Keratinocyte (primary cell): ENCODE measurements around the gene TFAP2E. TPM values are rescaled to one million over a fixed set of nuclear protein-coding genes. Genes with fewer than 3 reads are reported as not detected.

ENCODE experiments used
- DNase-seq: peaks from one replicate; pipeline ENCODE4 v3.0.0-alpha.2; 2011; ENCODE audit warnings: low read depth, missing footprints, low spot score
- FAIRE-seq: peaks from 2 replicates; lab custom pipeline; 2011; peaks lifted over from hg19 to GRCh38; lab: Jason Lieb, UNC
- H2AFZ ChIP-seq: 2 replicates; pipeline ENCODE4 v1.6.0; 2012; ENCODE audit warnings: low read length, control low read depth, inconsistent platforms; ENCODE audit not compliant: control insufficient read depth
- H3K27ac ChIP-seq: 2 replicates; pipeline ENCODE4 v1.5.1; 2011; ENCODE audit warnings: low read length; ENCODE audit not compliant: control insufficient read depth, insufficient read depth
- H3K27me3 ChIP-seq: 3 replicates; pipeline ENCODE4 v1.6.0; 2011; ENCODE audit warnings: low read length; ENCODE audit not compliant: control insufficient read depth, insufficient read depth; ENCODE audit errors: extremely low read depth
- H3K36me3 ChIP-seq, 2 experiments: 2 replicates in 1 of 2; 3 replicates in 1 of 2; pipeline ENCODE4 v1.5.1; 2011; ENCODE audit warnings: low read length in 2 of 2, mild to moderate bottlenecking in 1 of 2; ENCODE audit not compliant: control insufficient read depth in 2 of 2, insufficient read depth in 2 of 2; ENCODE audit errors: extremely low read depth in 1 of 2
- H3K4me1 ChIP-seq: 3 replicates; pipeline ENCODE4 v1.5.1; 2011; ENCODE audit warnings: low read length; ENCODE audit not compliant: control insufficient read depth, insufficient read depth; ENCODE audit errors: extremely low read depth
- H3K4me2 ChIP-seq: 3 replicates; pipeline ENCODE4 v1.6.0; 2011; ENCODE audit warnings: low read depth, low read length; ENCODE audit not compliant: control insufficient read depth, insufficient read depth; ENCODE audit errors: extremely low read depth
- H3K4me3 ChIP-seq, 3 experiments: fragments of 200-600 bp in 1 of 3; sonication (generic) in 1 of 3; 2 replicates in 2 of 3; 3 replicates in 1 of 3; pipeline ENCODE4 v1.5.1; 2011 to 2016; ENCODE audit warnings: low read length in 3 of 3, mild to moderate bottlenecking in 3 of 3, control low read depth in 2 of 3, inconsistent platforms in 1 of 3, low read depth in 1 of 3, mixed read lengths in 1 of 3, mixed run types in 1 of 3, moderate library complexity in 1 of 3; ENCODE audit not compliant: control insufficient read depth in 2 of 3, insufficient read depth in 2 of 3; ENCODE audit errors: extremely low read depth in 1 of 3
- H3K79me2 ChIP-seq: 2 replicates; pipeline ENCODE4 v1.6.0; 2012; ENCODE audit warnings: low read length; ENCODE audit not compliant: control insufficient read depth, insufficient read depth
- H3K9ac ChIP-seq: 3 replicates; pipeline ENCODE4 v1.6.0; 2011; ENCODE audit warnings: low read length; ENCODE audit not compliant: control insufficient read depth, insufficient read depth; ENCODE audit errors: extremely low read depth
- H3K9me1 ChIP-seq: 3 replicates; pipeline ENCODE4 v1.6.0; 2011; ENCODE audit warnings: low read length; ENCODE audit not compliant: control insufficient read depth, insufficient read depth; ENCODE audit errors: extremely low read depth
- H3K9me3 ChIP-seq: 2 replicates; pipeline ENCODE4 v1.5.1; 2012; ENCODE audit warnings: low read depth, low read length; ENCODE audit not compliant: control insufficient read depth
- H4K20me1 ChIP-seq: 3 replicates; pipeline ENCODE4 v1.6.0; 2011; ENCODE audit warnings: low read length; ENCODE audit not compliant: control insufficient read depth, insufficient read depth; ENCODE audit errors: extremely low read depth
- CTCF ChIP-seq, 3 experiments: IDR thresholded peaks in 1 of 3; conservative IDR thresholded peaks in 1 of 3; optimal IDR thresholded peaks in 1 of 3; 2 replicates in 2 of 3; 3 replicates in 1 of 3; pipeline versions ENCODE3 to v1.5.1; 2011; ENCODE audit warnings: low read length in 3 of 3, mild to moderate bottlenecking in 3 of 3, moderate library complexity in 2 of 3, control low read depth in 1 of 3, inconsistent platforms in 1 of 3; ENCODE audit not compliant: insufficient read depth in 2 of 3; ENCODE audit errors: extremely low read depth in 1 of 3
- EZH2 ChIP-seq: IDR thresholded peaks from one replicate; pipeline ENCODE4 v1.6.1; 2012; ENCODE audit warnings: inconsistent platforms, mild to moderate bottlenecking, low read length, moderate library complexity
- dilution Hi-C: fragments of 300-500 bp; cut with MboI; formaldehyde crosslinking; loops from one replicate; pipeline ENCODE4 v1.7.0; 2020; ENCODE audit warnings: low sequenced_read_pairs; ENCODE audit not compliant: extremely low pct_ligation_motif_present
- polyA plus RNA-seq, 5 experiments: library from polyadenylated mRNA; depleted of rRNA in 3 of 5; stranded (reverse) in 3 of 5; stranded (forward) in 1 of 5; unstranded in 1 of 5; fragments of >200 nt; gene quantifications; 1 replicate in 1 of 5; 2 replicates in 3 of 5; 3 replicates in 1 of 5; pipeline versions ENCODE4 v1.2.1 to v1.2.3, GENCODE V29; 2011 to 2012; ENCODE audit warnings: missing spikeins in 2 of 5, low read depth in 1 of 5, low replicate concordance in 1 of 5

TFAP2E gene
- polyA plus RNA-seq, 1 donor (not counting 4 experiments of a cell fraction or from before 2014, with no cell fraction given) = 0.26 TPM

GRCh38 chr1:35574655-35575415, 1.7 kb downstream of the TFAP2E start:
- FAIRE-seq (peak; percentile 26), DNase-seq (no peak)
- H2AFZ ChIP-seq = peak overlapping the region; percentile 37
- H3K4me3 ChIP-seq = no peak overlapping the region
- dilution Hi-C loops = no loop called here
- H3K36me3 ChIP-seq = no peaks in the 10 kb centered on the region
- no peaks in the 10 kb centered on the region for H3K9me3 ChIP-seq
- no peaks in the 10 kb centered on the region for H3K79me2 ChIP-seq
- H3K27ac ChIP-seq = no peak overlapping the region
- peak overlapping the region; percentile 32 for H3K4me2 ChIP-seq
- H3K9me1 ChIP-seq = no peaks in the 10 kb centered on the region
- TF ChIP-seq EZH2 (no peak), CTCF (optimal IDR thresholded peaks at IDR 0.05 in 1 of 3, IDR thresholded peaks at IDR 0.05 in 1 of 3, conservative IDR thresholded peaks at IDR 0.05 in 1 of 3; ENCODE audit: extremely low read depth in 1 of 3, insufficient read depth in 2 of 3, low read length in 3 of 3) (no peak)
- H3K9ac ChIP-seq = no peak overlapping the region
- H3K4me1 ChIP-seq = peaks cover 37% of the 10 kb centered on the region
- H4K20me1 ChIP-seq = no peaks in the 10 kb centered on the region
- H3K27me3 ChIP-seq = peaks cover 14% of the 10 kb centered on the region

GRCh38 chr1:35575416-35575958, 2.4 kb downstream of the TFAP2E start:
- DNase-seq (no peak), FAIRE-seq (no peak)
- no peak overlapping the region for H3K4me2 ChIP-seq
- no peaks in the 10 kb centered on the region for H3K36me3 ChIP-seq
- H3K79me2 ChIP-seq = no peaks in the 10 kb centered on the region
- H3K9ac ChIP-seq = no peak overlapping the region
- no peaks in the 10 kb centered on the region for H3K9me3 ChIP-seq
- H3K4me3 ChIP-seq = no peak overlapping the region
- peak overlapping the region; percentile 37 for H2AFZ ChIP-seq
- H4K20me1 ChIP-seq = no peaks in the 10 kb centered on the region
- H3K9me1 ChIP-seq = no peaks in the 10 kb centered on the region
- H3K27me3 ChIP-seq = peaks cover 14% of the 10 kb centered on the region
- peaks cover 31% of the 10 kb centered on the region for H3K4me1 ChIP-seq
- no peak for TF ChIP-seq EZH2
- dilution Hi-C loops = no loop called here
- no peak overlapping the region for H3K27ac ChIP-seq
